GM18873 (cell line): ENCODE results near the gene MBLAC1.

Source experiments
- ATAC-seq: cut with Tn5 transposase; IDR thresholded peaks from one replicate; pipeline ENCODE4 v1.9.1; 2021; ENCODE audit warnings: mild to moderate bottlenecking, moderate library complexity, moderate number of reproducible peaks; ENCODE audit not compliant: unreplicated experiment, low FRiP score

Gene MBLAC1

DNA sequence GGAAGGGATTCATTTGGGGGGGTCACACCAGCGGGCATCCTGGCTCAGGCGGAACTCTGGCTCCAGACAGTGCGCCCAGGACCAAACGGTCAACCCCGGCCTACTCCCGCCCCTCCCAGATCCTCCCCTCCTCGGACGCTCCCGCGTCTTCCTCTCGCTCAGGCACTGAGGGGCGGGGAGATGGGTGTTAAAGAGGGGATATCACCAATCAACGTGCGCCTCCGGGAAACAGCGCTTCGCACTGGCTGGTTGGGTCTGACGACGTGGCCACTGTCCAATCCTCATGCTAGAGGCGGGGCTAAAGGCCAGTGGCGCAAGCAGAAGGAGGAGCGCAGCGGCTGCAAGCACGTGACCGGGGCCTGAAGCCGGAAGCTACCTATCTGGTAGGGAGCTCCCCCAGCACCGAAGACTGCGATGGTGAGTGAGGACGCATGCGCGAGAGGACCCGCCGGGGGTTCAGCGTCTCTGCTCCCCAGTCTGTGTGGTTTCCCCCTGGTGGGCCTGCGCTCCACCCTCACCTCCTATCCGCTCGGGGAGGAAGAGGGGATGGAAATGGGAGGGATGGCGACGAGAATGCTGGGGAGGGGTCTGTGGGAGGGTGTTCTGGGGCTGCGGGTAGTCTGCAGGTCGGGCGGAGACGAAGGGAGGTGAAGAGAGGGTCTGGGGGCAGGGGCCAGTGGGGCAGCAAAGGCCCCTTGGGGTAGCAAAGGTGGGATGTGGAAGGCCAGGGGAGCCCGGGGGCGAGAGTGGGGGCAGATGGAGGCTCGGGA is 22.0 kb downstream of the MBLAC1 start, which contains the start of gene LAMTOR4:
LAMTOR4 (plus strand) TSS at position 360 of the 770 bp plus-strand sequence; CDS start at position 415, 55 bp downstream.
- peak; percentile 98 for ATAC-seq

DNA sequence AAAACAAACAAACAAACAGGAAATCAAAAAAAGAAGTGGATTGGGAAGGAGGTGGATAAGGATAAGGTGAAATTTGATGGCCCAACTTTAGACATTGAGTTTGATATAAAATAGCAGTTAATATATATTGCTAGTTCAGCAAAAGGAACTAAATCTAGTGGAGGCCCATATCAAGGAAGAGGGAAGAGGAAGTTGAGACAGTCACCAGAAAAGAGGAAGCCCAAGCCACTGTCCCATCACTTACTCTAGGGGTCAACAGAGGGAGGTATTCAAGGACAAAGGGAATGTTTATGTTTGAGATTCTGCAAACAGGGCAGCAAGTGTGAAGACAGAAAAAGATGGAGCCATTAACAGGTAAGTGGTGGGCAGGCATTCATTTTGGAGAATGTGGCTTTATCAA is 25.6 kb downstream of the MBLAC1 start:
- no peak for ATAC-seq

DNA sequence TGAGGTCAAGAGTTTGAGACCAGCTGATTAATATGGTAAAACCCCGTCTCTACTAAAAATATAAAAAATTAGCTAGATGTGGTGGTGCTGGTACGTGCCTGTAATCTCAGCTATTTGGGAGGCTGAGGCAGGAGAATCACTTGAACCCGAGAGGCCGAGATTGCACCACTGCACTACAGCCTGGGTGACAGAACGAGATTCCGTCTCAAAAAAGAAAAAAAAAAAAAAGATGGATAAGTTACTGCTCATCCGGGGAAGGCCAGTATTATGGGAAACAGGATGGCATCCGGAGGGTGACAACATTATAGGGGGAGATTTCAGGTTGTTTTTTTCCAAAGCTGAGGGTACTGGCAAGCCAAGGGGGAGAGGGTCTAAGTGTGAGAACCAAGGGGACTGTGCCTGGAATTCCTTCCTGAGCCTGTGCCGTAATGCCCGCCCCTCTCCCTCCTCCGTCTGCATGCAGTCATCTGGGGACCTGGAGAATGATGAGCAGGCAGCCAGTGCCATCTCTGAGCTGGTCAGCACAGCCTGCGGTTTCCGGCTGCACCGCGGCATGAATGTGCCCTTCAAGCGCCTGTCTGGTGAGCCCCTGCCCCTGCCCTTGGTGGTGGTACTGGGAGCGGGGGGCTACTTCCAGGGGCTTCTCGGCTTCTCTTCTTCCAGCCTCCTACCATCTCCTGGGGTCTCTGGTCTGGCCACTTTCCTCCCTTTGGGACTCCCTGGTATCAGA is 26.3 kb downstream of the MBLAC1 start:
- ATAC-seq: no peak

DNA sequence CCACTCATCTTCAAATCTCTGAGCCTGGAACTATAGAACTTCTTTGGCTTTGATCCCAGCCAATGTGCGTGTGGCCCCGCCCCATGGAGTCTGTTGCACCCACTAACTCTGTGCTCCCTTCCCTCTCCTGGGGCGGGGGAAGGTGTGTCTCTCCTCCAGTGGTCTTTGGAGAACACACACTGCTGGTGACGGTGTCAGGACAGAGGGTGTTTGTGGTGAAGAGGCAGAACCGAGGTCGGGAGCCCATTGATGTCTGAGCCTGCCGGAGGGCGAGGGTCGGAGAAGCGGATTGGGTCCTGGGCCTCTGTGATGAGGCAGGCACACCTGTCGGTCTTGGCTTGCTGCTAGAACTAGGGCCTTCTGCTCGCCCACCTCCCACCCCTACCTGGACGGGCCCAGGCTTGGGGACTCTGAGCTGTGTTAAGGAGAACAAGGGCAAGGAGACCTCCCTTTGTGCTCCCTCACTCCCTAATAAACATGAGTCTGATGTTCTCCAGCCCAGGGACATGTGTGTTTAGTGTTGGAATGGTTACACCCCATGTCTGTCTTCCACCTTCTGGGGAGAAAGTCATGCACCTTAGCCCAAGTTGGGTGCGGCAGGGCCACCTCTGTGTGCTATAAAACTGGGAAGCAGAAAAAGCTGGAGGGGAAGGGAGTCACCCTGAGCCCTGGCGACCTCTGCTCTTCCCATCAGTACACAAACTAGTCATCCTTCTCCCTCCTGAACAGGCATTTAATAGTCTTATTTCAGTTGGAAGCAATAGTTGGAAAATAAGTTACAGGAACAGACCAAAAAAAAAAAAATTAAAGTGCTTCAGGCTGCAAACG is 27.2 kb downstream of the MBLAC1 start:
- no peak for ATAC-seq

DNA sequence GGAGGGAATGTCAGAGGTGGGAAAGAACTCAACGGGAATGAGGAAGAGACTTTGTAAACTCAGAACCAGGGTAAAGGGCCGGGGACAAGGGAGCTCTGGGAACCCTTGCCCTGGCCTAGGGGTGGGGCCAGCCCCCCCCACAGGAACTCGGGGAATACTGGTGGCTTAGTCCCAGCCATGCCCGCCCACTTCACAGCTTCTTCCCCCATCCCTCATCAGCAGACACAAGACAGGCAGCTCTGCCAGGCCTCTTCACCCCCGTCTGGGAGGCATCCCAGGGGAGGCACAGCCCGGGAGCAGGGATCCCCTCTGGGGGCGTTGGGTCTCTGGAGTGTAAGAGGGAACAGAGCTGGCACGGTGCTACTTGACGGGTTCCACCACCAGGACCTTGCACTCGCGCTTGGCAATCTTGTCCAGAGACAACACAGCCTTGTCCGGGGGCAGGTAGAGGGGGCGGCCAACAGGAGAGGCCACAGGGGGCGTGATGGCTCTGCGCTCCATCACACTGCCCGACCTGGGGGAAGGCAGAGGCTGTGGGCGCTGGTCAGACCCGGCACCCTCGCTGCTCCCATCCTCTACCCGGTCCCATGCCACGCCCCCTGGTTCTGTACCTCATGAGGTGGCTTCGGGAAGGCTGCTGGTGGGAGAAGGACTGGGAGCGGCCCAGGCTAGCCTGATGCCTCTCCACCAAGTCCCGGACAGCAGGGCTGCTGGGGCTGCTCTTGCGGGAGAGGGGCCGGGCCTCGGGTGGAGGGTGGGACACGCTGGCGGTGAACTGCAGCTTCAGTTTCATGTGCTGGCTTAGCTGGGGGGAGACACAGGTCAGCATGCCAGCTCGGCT is 28.1 kb downstream of the MBLAC1 start:
- ATAC-seq: no peak

DNA sequence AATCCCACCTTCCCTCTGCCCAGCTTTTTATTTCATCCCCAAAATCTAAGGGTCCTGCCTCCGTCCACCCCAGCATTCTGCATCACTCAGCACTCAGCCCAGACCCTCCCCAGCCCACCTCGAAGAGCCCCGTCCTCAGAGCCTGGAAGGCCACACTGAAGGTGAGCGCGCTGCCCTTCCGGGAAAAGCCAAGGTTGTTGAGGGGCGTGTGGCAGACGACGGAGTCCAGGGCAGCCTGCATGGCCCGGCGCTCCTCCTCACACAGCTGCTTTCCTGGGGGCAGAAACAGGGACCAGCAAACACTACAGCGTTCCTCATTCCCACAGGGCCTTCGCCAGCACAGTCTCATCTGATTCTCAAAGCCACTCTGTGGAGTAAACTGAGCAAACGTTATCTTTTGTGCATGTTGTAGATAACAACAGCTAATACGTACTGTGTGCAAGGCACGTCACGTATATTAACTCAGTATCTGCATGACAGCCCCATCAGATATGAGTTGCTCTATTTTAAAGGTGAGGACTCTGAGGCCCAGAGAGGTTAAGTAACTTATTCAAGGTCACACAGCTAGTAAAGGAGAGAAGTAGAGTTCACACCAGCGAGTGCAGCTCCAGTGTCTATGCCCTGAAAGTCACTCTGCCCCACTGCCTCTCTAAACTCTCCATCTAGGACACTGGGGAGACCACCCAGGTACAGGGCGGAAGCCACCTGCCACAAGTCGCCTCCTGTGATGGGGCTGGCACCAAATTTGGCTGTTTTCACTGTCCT is 29.0 kb downstream of the MBLAC1 start:
- ATAC-seq: no peak

DNA sequence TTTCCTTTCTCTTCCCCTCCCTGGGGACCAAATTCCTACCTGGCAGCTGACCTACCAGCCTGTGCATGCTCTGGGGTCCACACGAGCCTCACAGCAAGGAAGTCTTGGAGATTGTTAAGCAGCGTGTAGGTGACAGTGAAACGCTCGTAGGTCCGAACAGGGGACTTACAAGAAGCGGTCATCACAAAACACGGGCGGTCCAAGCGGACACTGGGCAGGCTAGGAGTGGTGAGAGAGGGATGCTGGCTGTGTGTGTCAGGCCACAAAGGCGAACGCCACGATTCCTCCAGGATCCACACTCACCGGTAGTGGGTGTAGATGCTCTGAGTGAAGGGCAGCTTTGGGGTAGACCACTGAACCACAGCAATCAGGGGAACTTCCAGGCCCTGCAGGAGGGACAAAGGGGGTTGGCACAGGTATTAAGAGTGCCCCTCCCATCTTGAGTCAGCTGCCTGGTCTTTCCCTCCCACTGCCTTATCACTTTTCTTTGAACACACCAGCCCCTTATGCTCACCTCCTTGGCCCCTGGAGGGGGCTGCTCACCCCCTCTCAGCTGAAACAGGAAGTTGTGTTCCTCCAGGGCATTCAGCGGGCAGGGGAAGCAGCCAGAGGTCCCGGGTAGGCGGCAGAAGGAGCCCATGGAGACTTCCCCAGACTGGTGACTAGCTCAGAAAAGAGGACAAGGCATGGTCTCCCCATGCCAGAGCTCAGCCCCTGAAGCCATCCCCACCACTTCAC is 29.7 kb downstream of the MBLAC1 start:
- ATAC-seq: no peak

DNA sequence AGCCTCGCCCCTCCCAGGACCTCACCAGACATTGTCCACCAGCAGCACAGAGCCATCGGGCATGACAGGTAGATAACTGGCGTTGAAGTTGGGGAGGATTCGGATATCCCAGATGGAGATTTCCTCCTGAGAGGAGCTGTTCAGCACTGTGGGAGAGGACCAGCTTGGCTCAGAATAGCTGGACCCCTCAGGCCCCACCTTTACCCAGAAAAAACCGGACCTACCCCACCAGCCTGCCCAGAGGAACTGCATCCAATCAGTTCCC is 30.2 kb downstream of the MBLAC1 start:
- ATAC-seq: no peak

DNA sequence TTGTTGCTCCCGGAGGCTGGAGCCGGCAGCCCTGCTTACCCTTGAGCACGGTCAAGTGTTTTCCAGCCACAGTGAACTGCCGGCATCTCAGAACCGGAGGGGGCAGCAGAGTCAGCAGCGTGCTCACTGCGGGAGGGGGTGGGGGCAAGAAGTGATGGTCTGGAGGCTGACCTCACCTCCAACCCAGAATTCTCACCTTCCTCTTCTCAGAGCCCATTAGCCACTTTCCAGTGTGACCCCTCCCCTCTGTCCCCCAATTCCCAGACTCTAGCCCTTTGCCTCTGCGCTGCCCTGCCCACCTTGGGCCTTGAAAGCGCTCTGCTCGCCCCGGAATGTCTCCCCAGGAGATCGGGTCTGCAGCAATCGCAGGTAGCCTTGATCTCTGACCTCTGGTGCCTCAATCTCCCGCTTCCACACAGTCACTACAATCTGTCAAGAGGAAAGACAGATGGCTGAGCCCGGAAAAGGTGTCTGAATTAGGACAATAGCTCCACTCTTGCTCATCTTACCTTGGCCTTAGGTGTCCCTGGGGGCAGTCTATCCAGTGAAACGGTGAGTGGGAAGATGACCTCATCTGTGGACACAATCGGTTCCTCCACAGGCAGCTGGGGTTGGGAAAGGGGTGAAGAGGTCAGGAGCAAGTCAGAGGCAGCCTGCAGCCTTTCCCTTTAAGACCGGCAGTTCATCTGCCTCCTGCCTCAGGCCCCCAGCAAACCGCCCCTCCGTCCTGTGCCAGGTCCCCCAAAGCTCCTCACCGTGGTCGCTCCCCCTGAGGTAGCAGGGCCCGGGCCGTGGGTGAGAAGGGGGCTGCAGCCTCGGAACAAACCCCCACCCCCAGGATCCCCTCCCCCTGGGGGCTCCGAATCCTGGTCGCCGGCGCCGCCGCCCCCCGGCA is 30.8 kb downstream of the MBLAC1 start:
- no peak for ATAC-seq

DNA sequence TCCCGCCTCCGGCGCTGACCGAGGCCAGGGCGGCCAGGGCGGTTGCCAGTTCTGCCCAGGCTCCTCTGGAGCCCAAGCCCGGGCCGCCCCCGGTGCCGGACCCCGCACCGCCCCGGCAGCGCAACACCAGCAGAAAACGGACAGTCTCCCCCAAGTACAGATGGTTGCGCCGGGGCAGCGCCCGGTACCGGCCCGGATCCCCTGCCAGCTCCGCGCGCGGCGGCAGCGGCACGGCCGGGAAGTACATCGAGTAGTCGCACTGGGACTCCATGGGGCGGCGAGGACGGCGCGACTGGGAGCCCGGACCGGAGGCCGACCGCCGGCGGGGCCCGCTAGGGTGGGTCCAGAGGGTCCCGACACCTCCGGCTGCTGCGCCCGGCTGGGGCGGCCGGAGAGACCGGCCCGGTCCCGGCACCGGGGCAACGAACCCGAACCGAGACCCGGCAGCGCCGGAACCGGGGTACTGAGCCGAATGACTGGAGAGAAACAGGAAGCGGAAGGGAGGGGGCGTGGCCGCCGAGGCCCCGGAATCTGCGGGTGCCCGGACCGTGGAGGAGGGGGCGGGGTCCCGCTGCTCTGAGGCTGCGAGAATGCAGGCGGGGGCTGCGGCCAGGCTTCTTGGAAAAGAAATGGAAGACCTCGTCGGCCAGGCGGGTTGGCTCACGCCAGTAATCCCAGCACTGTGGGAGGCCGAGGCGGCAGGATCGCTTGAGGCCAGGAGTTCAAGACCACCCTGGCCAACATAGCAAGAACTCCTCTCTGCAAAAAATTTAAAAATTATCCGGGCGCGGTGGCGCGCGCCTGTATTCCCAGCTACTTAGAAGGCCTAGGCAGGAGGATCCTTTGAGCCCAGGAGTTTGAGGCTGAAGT is 31.7 kb downstream of the MBLAC1 start, which contains the start of gene TRAPPC14:
TRAPPC14 (minus strand) TSS at position 495 of the 870 bp plus-strand sequence; CDS start at position 271, 224 bp downstream.
- ATAC-seq: peak; percentile 65

DNA sequence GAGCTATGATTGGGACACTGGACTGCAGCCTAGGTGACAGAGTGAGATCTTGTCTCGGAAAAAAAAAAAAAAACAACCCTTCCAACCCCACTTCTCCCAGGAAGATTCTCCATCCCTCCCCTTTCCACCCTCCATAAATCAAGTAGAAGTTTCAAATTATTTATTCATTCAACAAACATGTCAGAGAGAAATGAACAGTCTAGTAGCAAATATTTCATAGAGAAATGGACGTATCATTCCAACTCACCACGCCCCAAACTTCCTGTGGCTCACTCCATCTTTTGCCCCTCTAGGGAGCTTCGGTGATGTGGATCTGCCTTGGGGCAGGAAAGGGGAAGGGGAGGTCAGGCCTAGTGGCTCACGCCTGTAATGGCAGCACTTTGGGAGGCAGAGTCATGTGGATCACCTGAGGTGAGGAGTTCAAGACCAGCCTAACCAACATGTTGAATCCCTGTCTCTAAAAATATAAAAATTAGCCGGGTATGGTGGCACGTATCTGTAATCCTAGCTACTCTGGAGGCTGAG is 32.4 kb downstream of the MBLAC1 start:
- ATAC-seq: no peak

DNA sequence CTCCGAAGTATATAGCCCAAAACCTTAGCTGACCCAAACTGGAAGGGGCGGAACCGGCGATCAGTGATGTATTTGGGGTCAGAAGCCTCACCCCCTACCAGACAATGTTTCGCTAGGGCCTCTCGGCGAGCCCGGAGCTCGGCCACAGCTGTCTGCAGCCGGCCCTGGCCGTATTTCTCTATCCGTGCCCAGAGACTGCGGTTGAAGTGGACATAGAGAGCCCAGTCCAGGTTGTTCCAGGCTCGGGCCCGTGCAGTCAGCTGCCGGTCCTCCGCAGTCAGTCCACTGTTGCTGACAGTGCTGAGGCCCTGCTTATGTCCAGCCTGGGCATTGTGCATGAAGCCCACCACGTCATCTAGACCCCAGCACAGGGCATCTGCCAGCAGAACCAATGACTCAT is 33.3 kb downstream of the MBLAC1 start:
- ATAC-seq: no peak

DNA sequence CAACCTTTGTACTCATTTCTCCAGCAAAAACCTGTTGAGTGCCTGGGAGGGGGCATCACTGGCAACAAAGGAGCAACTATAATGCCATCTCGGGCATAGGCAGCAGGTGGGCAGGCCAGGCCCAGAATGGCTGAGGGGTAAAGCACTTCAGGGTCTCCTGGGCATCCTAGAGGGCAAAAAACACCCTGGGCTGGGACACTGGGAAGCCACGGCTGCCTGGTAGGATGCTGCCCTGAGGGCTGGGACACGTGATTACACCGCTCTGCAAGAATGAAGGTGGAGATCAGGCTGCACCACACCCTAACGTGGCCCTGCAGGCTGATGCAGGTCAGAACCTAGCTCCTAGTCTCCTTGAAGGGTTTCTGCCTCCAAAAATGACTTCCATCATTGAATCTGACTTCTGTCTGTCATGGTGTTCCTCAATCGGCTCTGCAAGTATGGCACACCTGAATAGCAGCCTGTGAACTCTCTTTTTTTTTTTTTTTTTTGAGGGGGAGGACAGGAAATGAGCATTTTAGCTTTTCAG is 36.3 kb downstream of the MBLAC1 start:
- ATAC-seq: no peak

DNA sequence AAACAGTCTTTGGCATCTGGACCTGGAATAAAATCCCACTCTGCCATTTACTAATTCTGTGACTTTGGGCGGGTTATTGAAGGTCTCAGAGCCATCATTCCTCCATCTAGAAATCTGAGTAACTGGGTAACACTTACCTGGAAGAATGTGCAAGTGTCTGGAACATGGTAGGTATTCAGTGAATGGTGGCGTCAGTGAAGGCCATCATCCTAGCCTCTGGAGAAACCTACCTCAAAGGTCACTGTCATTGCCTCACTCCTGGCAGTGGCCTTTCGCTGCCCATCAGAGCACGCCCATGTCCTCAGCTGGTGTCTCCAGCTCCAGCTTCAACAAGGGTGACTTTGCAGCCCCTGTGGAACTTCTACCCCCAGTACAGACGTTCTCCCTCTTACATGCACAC is 37.1 kb downstream of the MBLAC1 start:
- no peak for ATAC-seq

DNA sequence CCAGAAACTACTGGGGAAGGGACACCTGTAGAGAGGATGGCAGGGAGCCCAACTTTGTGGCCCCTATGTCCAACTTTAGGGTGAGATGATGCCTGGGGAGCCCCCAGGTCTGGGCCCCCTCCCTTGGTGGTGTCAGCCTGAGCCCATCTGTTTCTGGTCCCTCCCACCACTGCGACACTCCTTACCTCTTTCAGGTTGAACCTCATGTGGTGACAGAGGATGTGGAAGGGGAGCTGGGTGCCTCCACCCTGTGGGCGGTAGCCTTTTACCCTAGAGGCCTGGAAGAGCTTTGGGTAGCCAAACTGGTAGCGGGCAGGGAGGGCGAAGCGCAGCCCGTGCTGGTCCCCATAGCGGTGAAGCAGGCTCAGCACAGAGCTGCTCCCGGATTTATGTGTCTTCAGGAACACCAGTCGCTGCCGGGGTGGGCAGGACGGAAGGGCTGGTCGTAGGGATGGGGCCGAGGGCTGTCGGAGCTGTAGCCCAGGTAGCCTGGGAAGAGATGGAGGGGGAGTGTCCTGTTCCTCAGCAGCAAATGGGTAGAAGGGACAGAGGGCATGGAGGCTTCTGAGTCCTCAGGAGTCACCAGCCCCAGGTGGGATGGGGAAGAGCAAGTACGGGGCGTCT is 39.7 kb downstream of the MBLAC1 start:
- ATAC-seq: no peak
